RWPE1 (cell line): ENCODE measurements around the gene PLCB2.

Experiments
- CTCF ChIA-PET: fragments of 350-600 bp; sonication (Branson Sonifier 250); formaldehyde crosslinking; extraction: SDS; loops from one replicate; lab custom pipeline; 2021; lab: Yijun Ruan, JAX
- POLR2A ChIA-PET: fragments of 400-600 bp; formaldehyde crosslinking; extraction: SDS; loops from one replicate; lab custom pipeline; 2020; ENCODE audit warnings: antibody characterized with exemption; ENCODE audit not compliant: low non-redundant PET; lab: Yijun Ruan, JAX
- DNase-seq: peaks from one replicate; pipeline ENCODE4 v3.0.0; 2012; ENCODE audit warnings: low spot score
- H3K27ac ChIP-seq: fragments of 450-650 bp; 2 replicates; pipeline ENCODE4 v1.5.1; 2017
- TF ChIP-seq, protein P1 (sequence below): fragments of 450-650 bp; conservative IDR thresholded peaks from 2 replicates; pipeline ENCODE4 v1.5.1; 2017; ENCODE audit warnings: low read depth, mild to moderate bottlenecking

PLCB2 gene

DNA sequence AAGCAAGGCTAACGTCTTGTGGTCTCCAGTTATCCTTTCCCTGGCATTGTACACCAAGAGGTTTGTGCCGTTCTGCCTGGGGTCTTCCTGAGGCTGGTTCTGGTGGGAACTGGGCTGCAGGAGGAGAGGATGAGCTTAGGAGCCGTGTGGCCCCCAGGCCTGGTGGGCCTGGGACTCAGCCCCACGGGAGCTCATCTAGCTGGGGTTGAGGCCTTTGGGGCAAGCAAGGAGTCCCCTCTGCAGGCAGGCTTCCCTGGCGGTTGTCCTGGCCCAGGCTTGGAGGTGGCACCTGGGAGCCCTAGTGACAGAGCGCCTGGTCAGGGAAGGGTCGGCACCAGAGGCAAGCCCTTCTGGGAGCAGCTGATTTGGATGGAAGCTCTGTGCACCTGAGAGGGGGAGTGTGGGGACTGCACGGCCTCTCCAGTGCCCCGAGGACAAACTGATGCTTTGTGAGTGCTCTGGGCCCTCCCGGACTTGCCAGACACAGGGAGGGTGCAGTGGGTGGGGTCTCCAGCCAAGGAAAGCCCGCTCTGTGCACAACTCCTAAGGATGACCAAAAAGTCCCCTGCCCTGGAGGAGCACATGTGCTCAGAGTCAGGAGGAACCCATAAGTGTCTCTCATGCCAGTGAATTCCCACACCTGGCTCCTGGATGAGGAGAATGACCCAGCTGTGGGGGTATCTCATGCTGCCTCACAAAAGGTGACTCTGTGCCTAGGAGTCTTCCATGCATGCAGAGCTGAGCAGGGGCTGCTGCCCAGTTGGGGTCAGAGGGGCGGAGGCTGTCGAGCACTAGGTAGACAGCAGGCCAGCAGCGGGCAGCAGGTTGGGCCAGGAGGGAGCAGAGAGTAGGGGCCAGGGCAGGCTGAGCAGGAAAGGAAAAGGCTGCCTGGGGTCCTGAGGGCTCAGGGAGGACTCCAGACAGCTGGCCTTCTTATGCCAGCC is 66.2 kb downstream of the PLCB2 start:
- DNase-seq = no peak
- ChIA-PET POLR2A (interaction anchor here (0.5 to 1.0 kb wide), 3 partner anchors 9 to 201 kb away, joined by 3 to 5 read pairs (median 3); no protein-coding TSS in a partner anchor), CTCF (interaction anchor here (0.6 to 5.8 kb wide), 6 partner anchors 8 to 102 kb away, joined by 3 to 50 read pairs (median 4); no protein-coding TSS in a partner anchor)
- TF ChIP-seq, protein P1, sequence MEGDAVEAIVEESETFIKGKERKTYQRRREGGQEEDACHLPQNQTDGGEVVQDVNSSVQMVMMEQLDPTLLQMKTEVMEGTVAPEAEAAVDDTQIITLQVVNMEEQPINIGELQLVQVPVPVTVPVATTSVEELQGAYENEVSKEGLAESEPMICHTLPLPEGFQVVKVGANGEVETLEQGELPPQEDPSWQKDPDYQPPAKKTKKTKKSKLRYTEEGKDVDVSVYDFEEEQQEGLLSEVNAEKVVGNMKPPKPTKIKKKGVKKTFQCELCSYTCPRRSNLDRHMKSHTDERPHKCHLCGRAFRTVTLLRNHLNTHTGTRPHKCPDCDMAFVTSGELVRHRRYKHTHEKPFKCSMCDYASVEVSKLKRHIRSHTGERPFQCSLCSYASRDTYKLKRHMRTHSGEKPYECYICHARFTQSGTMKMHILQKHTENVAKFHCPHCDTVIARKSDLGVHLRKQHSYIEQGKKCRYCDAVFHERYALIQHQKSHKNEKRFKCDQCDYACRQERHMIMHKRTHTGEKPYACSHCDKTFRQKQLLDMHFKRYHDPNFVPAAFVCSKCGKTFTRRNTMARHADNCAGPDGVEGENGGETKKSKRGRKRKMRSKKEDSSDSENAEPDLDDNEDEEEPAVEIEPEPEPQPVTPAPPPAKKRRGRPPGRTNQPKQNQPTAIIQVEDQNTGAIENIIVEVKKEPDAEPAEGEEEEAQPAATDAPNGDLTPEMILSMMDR = no peak
- peak overlapping the region; percentile 100 for H3K27ac ChIP-seq

DNA sequence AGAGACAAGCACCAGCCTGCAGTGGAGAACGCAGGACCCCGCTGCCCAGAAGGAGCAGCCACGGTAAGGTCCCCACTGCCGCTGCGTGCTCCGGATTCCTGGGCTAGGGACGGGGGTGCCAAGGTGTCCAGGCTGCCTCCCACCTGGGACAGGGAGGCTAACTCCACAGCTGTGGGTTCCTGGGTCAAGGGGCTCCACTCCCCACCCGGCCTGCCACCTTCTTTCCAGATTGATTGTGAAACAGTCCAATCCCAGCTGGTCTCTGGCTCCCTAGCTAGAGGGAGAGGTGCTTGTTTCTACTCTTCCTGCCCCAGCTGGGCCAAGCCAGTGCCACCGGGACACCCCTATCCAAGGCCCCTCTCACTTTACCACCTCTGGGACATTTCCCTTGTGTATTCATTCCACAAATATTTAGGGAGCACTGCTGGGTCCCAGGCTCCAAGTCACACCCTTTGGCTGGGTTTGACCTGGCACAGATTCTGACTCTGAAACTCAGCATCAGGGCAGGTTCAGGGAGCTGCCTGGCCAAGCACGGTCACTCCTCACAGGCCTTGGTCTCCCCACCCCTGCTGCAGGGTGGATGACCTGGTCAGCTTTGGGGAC is 67.0 kb downstream of the PLCB2 start:
- TF ChIP-seq, protein P1 = no peak
- ChIA-PET POLR2A (interaction anchor here (0.5 to 1.0 kb wide), 3 partner anchors 8 to 329 kb away, joined by 3 to 9 read pairs (median 5); partner anchors contain the start of gene RPUSD2), CTCF (interaction anchor here (0.6 to 5.8 kb wide), 5 partner anchors 17 to 100 kb away, joined by 3 to 50 read pairs (median 7); partner anchors contain the start of gene CCDC9B)
- peak; percentile 60 for DNase-seq
- peak overlapping the region; percentile 100 for H3K27ac ChIP-seq

DNA sequence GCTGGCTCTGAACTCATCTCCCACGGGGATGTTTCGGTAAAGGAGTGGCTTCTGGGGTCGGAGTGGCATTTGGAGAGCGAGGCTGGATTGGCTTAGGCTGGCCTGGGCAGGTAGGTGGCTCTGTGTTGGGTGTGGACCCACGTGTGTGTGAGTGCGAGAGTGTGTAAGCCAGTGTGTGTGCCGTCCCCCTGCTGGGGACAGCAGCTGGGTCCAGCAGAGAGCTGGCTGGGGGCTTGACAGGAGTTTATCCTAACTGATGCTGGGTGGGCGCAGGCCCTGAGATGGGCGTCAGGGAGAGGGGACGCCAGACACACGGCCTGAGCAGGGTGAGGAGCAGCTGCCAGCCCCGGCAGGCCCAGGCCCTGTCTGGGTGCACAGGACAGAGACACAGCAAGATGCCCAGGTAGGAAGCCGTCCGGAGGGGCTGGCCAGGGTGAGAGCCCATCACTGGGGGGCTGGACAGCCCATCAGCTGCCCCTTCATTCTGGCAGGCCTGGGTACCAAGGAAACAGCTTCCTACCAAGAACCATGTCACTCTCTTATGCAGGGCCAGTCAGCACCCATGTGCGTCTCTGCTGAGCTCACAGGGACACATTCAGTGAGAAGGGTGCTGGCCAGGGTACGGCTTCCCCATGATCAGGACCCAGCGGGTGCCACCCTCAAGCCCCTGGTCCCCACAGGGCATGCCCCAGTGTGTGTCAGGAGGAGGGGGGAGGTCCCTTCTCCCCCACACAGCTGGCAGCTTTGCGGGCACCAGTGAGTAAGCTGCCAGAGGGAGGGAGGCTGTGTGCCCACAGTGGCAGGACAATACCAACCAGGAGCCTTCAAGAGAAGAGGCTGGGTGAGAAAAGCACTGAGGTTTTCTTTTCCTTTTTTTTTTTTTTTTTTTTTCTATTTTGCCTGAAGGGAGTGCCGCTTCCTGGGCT is 67.8 kb downstream of the PLCB2 start:
- DNase-seq = peak; percentile 79
- peak overlapping the region; percentile 100 for H3K27ac ChIP-seq
- ChIA-PET CTCF (interaction anchor here (0.6 to 5.8 kb wide), 7 partner anchors 15 to 400 kb away, joined by 3 to 50 read pairs (median 6); partner anchors contain the start of gene CCDC9B), POLR2A (interaction anchor here (0.6 to 0.7 kb wide), 2 partner anchors 78 to 329 kb away, joined by 3 to 9 read pairs; partner anchors contain the start of gene RPUSD2)
- TF ChIP-seq, protein P1 = no peak

DNA sequence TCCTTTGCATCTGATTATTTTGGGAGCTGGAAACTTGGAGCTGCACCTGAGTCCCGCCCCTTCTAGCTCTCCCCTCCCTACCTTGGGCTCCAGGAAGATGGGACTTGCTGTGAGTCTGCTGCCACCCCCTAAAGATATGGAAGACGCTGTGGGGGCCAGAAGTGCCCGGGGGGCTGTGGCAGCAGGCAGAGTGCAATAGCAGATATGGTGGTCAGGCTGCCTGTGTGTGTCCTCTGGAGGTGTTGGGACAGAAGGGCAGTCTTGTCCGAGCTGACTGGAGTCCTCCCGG is 68.4 kb downstream of the PLCB2 start:
- peak overlapping the region; percentile 100 for H3K27ac ChIP-seq
- POLR2A ChIA-PET = no interaction called here

DNA sequence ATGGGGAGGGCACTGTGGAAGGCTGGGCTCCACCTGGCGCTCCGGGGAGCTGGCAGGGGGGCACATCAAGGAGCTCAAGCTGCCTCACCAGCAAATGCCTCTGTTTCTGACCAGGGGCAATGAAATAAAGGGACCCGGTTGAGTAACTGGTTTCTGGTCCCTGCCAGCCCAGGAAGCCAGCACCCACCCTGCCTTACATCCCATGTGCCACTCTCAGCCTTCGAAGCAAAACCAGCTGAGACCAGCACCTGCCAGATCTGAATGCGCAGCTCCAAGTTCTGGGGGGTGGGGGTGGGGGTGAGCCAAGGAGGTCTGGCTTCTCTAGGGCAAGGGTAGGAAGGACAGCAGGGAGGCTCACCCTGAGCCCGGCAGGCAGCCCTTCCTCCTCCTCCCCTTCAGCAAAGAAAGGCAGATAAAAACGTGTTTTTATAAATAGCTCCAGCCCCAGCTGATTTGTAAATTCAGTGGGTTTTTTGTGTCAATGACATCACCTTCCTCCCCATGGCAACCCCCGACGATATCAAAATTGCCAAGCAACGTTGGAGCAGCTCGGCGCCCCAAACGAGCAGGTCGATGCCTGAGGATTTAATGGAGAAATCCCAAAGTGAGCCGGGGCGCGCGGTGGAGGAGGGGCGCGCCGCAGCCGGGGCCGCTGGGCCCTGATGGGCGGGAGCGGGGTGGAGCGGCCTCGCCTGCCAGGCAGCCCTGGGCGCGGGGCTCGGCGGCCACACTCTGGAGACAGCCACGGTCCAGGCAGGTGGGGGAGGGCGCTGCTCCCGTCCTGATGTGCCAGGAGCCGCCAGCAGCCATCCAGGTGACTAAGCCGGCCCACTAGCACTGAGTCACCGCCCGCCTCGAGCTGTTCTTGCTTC is 69.0 kb downstream of the PLCB2 start, which contains the start of gene PAK6:
PAK6 (plus strand) TSS at position 532 of the 872 bp plus-strand sequence. CDS start 25,723 bp downstream, outside the sequence.
- DNase-seq = peak; percentile 97

More for the DNA sequence above, 68.4 kb downstream of the PLCB2 start:
- TF ChIP-seq, protein P1 = no peak
- no peak for DNase-seq
- CTCF ChIA-PET = interaction anchor here (0.6 to 5.8 kb wide), 6 partner anchors 16 to 400 kb away, joined by 3 to 50 read pairs (median 7); no protein-coding TSS in a partner anchor

More for the DNA sequence above, 69.0 kb downstream of the PLCB2 start, which contains the start of gene PAK6:
- peak within 1 kb of the TSS; percentile 100 for H3K27ac ChIP-seq
- TF ChIP-seq, protein P1 = no peak
- ChIA-PET CTCF (interaction anchor here (0.6 to 5.8 kb wide), 7 partner anchors 17 to 401 kb away, joined by 3 to 50 read pairs (median 6); no protein-coding TSS in a partner anchor), POLR2A (no interaction called here)
